ENCODE measurements around the gene BCAS3.

The BCAS3 gene

GRCh38 chr17:61362852-61363600 is 685.4 kb downstream of the BCAS3 start:
- no peak for DNase-seq (ENCODE audit: low read depth in 2 of 2)

GRCh38 chr17:61363601-61364462 is 686.2 kb downstream of the BCAS3 start:
- no peak for DNase-seq (ENCODE audit: low read depth in 2 of 2)

- no peak for DNase-seq (ENCODE audit: low read depth in 2 of 2)
Observed at GRCh38 chr17:61364463-61364846, 686.8 kb downstream of the BCAS3 start.

GRCh38 chr17:61366076-61366714 is 688.5 kb downstream of the BCAS3 start:
- no peak for DNase-seq (ENCODE audit: low read depth in 2 of 2)

- no peak for DNase-seq (ENCODE audit: low read depth in 2 of 2)
Observed at GRCh38 chr17:61366715-61367413, 689.2 kb downstream of the BCAS3 start.

GRCh38 chr17:61368049-61368831 is 690.6 kb downstream of the BCAS3 start:
- DNase-seq (ENCODE audit: low read depth in 2 of 2): no peak

- no peak for DNase-seq (ENCODE audit: low read depth in 2 of 2)
Observed at GRCh38 chr17:61368832-61369450, 691.3 kb downstream of the BCAS3 start.

- no peak for DNase-seq (ENCODE audit: low read depth in 2 of 2)
Observed at GRCh38 chr17:61369751-61370150, 692.1 kb downstream of the BCAS3 start.

- DNase-seq (ENCODE audit: low read depth in 2 of 2): no peak
Observed at GRCh38 chr17:61371179-61371578, 693.5 kb downstream of the BCAS3 start.

- no peak for DNase-seq (ENCODE audit: low read depth in 2 of 2)
Observed at GRCh38 chr17:61371606-61372005, 694.0 kb downstream of the BCAS3 start.

GRCh38 chr17:61372436-61372835 is 694.8 kb downstream of the BCAS3 start:
- DNase-seq (ENCODE audit: low read depth in 2 of 2): no peak

- no peak for DNase-seq (ENCODE audit: low read depth in 2 of 2)
Observed at GRCh38 chr17:61376931-61377838, 699.5 kb downstream of the BCAS3 start.

GRCh38 chr17:61378658-61379456 is 701.2 kb downstream of the BCAS3 start:
- DNase-seq (ENCODE audit: low read depth in 2 of 2): no peak

GRCh38 chr17:61379457-61380216 is 702.0 kb downstream of the BCAS3 start:
- DNase-seq (ENCODE audit: low read depth in 2 of 2): no peak

GRCh38 chr17:61380217-61380835 is 702.7 kb downstream of the BCAS3 start:
- no peak for DNase-seq (ENCODE audit: low read depth in 2 of 2)

- no peak for DNase-seq (ENCODE audit: low read depth in 2 of 2)
Observed at GRCh38 chr17:61380836-61381525, 703.3 kb downstream of the BCAS3 start.

GRCh38 chr17:61381537-61381936 is 703.9 kb downstream of the BCAS3 start:
- DNase-seq (ENCODE audit: low read depth in 2 of 2): no peak

Measured in stimulated activated CD4-positive, alpha-beta T cell treated with anti-CD3 and anti-CD28 coated beads, Interleukin-4, amount 100 ng/mL, for 48 hours (primary cell).